MM.1S (cell line): Measurements from ENCODE around the gene CTNNA3.

Source experiments
- DNase-seq: peaks from one replicate; pipeline ENCODE4 v3.0.0-alpha.2; 2015
- H2AFZ ChIP-seq: fragments of 300-600 bp; sonication (generic); 2 replicates; pipeline ENCODE4 v1.6.0; 2016; ENCODE audit warnings: antibody characterized with exemption, low read length
- H3F3A ChIP-seq: fragments of 300-600 bp; sonication (generic); 2 replicates; pipeline ENCODE4 v1.6.1; 2016; ENCODE audit warnings: mild to moderate bottlenecking, antibody characterized with exemption, low read length, moderate library complexity, mixed read lengths; ENCODE audit not compliant: insufficient read depth
- H3K27ac ChIP-seq: fragments of 300-600 bp; sonication (generic); 2 replicates; pipeline ENCODE4 v1.5.1; 2016; ENCODE audit warnings: mild to moderate bottlenecking, low read length
- H3K27me3 ChIP-seq: fragments of 300-600 bp; sonication (generic); replicated peaks from 2 replicates; pipeline ENCODE4 v1.6.0; 2016; ENCODE audit warnings: low read length; ENCODE audit not compliant: insufficient read depth
- H3K36me3 ChIP-seq: fragments of 300-600 bp; sonication (generic); replicated peaks from 2 replicates; pipeline ENCODE4 v1.6.1; 2016; ENCODE audit warnings: mild to moderate bottlenecking, low read length, mixed read lengths; ENCODE audit not compliant: insufficient read depth
- H3K4me1 ChIP-seq: fragments of 300-600 bp; sonication (generic); 2 replicates; pipeline ENCODE4 v1.6.1; 2016; ENCODE audit warnings: low read length, mixed read lengths
- H3K4me2 ChIP-seq: fragments of 300-600 bp; sonication (generic); 2 replicates; pipeline ENCODE4 v1.6.0; 2016; ENCODE audit warnings: low read depth, low read length
- H3K4me3 ChIP-seq: fragments of 300-600 bp; sonication (generic); 2 replicates; pipeline ENCODE4 v1.5.1; 2016; ENCODE audit warnings: low read length, mixed read lengths
- H3K79me2 ChIP-seq: fragments of 300-600 bp; sonication (generic); 2 replicates; pipeline ENCODE4 v1.6.1; 2016; ENCODE audit warnings: mixed run types, low read length, mixed read lengths
- H3K9ac ChIP-seq: fragments of 300-600 bp; sonication (generic); 2 replicates; pipeline ENCODE4 v1.6.1; 2016; ENCODE audit warnings: low read length, mixed read lengths
- H3K9me2 ChIP-seq: fragments of 300-600 bp; sonication (generic); replicated peaks from 2 replicates; pipeline ENCODE4 v1.6.1; 2016; ENCODE audit warnings: mild to moderate bottlenecking, low read length, mixed read lengths; ENCODE audit not compliant: insufficient read depth
- H3K9me3 ChIP-seq: fragments of 300-600 bp; sonication (generic); replicated peaks from 2 replicates; pipeline ENCODE4 v1.6.1; 2016; ENCODE audit warnings: mild to moderate bottlenecking, low read length, mixed read lengths; ENCODE audit not compliant: insufficient read depth
- H4K20me1 ChIP-seq: fragments of 300-600 bp; sonication (generic); 2 replicates; pipeline ENCODE4 v1.6.1; 2016; ENCODE audit warnings: mild to moderate bottlenecking, low read length, moderate library complexity, mixed read lengths; ENCODE audit not compliant: insufficient read depth
- CTCF ChIP-seq: fragments of 300-600 bp; sonication (generic); IDR thresholded peaks from 2 replicates; pipeline ENCODE4 v1.5.1; 2016; ENCODE audit warnings: antibody characterized with exemption, low read length, mixed read lengths
- EZH2 ChIP-seq: fragments of 300-600 bp; sonication (generic); optimal IDR thresholded peaks from 2 replicates; pipeline ENCODE3; 2017; ENCODE audit warnings: low read depth, mild to moderate bottlenecking, antibody characterized with exemption, low read length, mixed read lengths
- EZH2phosphoT487 ChIP-seq: fragments of 300-600 bp; sonication (generic); IDR thresholded peaks from 2 replicates; pipeline ENCODE4 v1.6.1; 2018; ENCODE audit warnings: antibody characterized with exemption, low read length

Gene CTNNA3

GRCh38 chr10:67676208-67676825 is 19.7 kb downstream of the CTNNA3 start:
- no peak overlapping the region for H3K4me3 ChIP-seq
- TF ChIP-seq EZH2 (no peak), CTCF (no peak), EZH2phosphoT487 (no peak)
- no peaks in the 10 kb centered on the region for H4K20me1 ChIP-seq
- H3K9ac ChIP-seq, result no peak overlapping the region
- no peak overlapping the region for H2AFZ ChIP-seq
- no peaks in the 10 kb centered on the region for H3K4me1 ChIP-seq
- H3K27me3 ChIP-seq, result no peaks in the 10 kb centered on the region
- no peaks in the 10 kb centered on the region for H3F3A ChIP-seq
- no peaks in the 10 kb centered on the region for H3K36me3 ChIP-seq
- no peaks in the 10 kb centered on the region for H3K9me3 ChIP-seq
- H3K4me2 ChIP-seq, result no peak overlapping the region
- DNase-seq, result no peak
- no peaks in the 10 kb centered on the region for H3K79me2 ChIP-seq
- H3K9me2 ChIP-seq, result no peaks in the 10 kb centered on the region
- no peak overlapping the region for H3K27ac ChIP-seq

- Histone ChIP-seq H3K9me2 (no peaks in the 10 kb centered on the region), H3K27ac (no peak overlapping the region), H3K9me3 (no peaks in the 10 kb centered on the region), H3K9ac (no peak overlapping the region), H4K20me1 (no peaks in the 10 kb centered on the region), H2AFZ (no peak overlapping the region), H3K4me3 (no peak overlapping the region), H3K4me2 (no peak overlapping the region), H3K4me1 (peaks cover 9% of the 10 kb centered on the region), H3K27me3 (no peaks in the 10 kb centered on the region), H3K79me2 (no peaks in the 10 kb centered on the region), H3F3A (peaks cover 6% of the 10 kb centered on the region; the same call in 1 of the 2 replicates), H3K36me3 (no peaks in the 10 kb centered on the region)
- no peak for DNase-seq
- TF ChIP-seq EZH2phosphoT487 (no peak), EZH2 (no peak), CTCF (no peak)
Observed at GRCh38 chr10:67670401-67670800, 25.6 kb downstream of the CTNNA3 start.

- Histone ChIP-seq H4K20me1 (no peaks in the 10 kb centered on the region), H3K9me2 (no peaks in the 10 kb centered on the region), H3K4me3 (no peak overlapping the region), H3F3A (peaks cover 9% of the 10 kb centered on the region; the same call in 1 of the 2 replicates), H3K79me2 (no peaks in the 10 kb centered on the region), H3K4me1 (peaks cover 11% of the 10 kb centered on the region), H2AFZ (no peak overlapping the region), H3K4me2 (no peak overlapping the region), H3K9ac (no peak overlapping the region), H3K36me3 (no peaks in the 10 kb centered on the region), H3K27me3 (no peaks in the 10 kb centered on the region), H3K27ac (no peak overlapping the region), H3K9me3 (no peaks in the 10 kb centered on the region)
- TF ChIP-seq CTCF (no peak), EZH2 (no peak), EZH2phosphoT487 (no peak)
- DNase-seq, result no peak
Observed at GRCh38 chr10:67669978-67670377, 26.0 kb downstream of the CTNNA3 start.
